Hepatocyte (in vitro differentiated cells): ENCODE measurements around the gene RFNG. TPM values are rescaled to one million over a fixed set of nuclear protein-coding genes. Genes with fewer than 3 reads are reported as not detected.

Source experiments
- DNase-seq: peaks from one replicate; pipeline ENCODE4 v3.0.0-alpha.2; 2016; ENCODE audit warnings: low spot score
- H2AFZ ChIP-seq: fragments of 200-600 bp; sonication (generic); 2 replicates; pipeline ENCODE4 v1.6.0; 2016; ENCODE audit warnings: antibody characterized with exemption, mild to moderate bottlenecking
- H3K27ac ChIP-seq: fragments of 200-600 bp; sonication (generic); 2 replicates; pipeline ENCODE4 v1.5.1; 2016; ENCODE audit warnings: mild to moderate bottlenecking
- H3K27me3 ChIP-seq: fragments of 200-600 bp; sonication (generic); 2 replicates; pipeline ENCODE4 v1.6.1; 2016
- H3K36me3 ChIP-seq: fragments of 200-600 bp; sonication (generic); replicated peaks from 2 replicates; pipeline ENCODE4 v1.5.1; 2016; ENCODE audit warnings: low read depth; ENCODE audit not compliant: insufficient read depth
- H3K4me1 ChIP-seq: fragments of 200-600 bp; sonication (generic); 2 replicates; pipeline ENCODE4 v1.5.1; 2016; ENCODE audit warnings: mild to moderate bottlenecking, moderate library complexity; ENCODE audit not compliant: insufficient read depth
- H3K4me2 ChIP-seq: fragments of 200-600 bp; sonication (generic); 2 replicates; pipeline ENCODE4 v1.6.0; 2016
- H3K4me3 ChIP-seq: fragments of 200-600 bp; sonication (generic); 2 replicates; pipeline ENCODE4 v1.5.1; 2016; ENCODE audit warnings: mild to moderate bottlenecking
- H3K79me2 ChIP-seq: fragments of 200-600 bp; sonication (generic); 2 replicates; pipeline ENCODE4 v1.6.0; 2017; ENCODE audit warnings: mild to moderate bottlenecking
- H3K9me2 ChIP-seq: fragments of 200-600 bp; sonication (generic); replicated peaks from 2 replicates; pipeline ENCODE4 v1.6.0; 2017; ENCODE audit warnings: mild to moderate bottlenecking; ENCODE audit not compliant: insufficient read depth
- H3K9me3 ChIP-seq: fragments of 200-600 bp; sonication (generic); 2 replicates; pipeline ENCODE4 v1.5.1; 2016; ENCODE audit warnings: low read depth, mild to moderate bottlenecking
- H4K20me1 ChIP-seq: fragments of 200-600 bp; sonication (generic); 2 replicates; pipeline ENCODE4 v1.6.0; 2016; ENCODE audit warnings: mild to moderate bottlenecking; ENCODE audit not compliant: insufficient read depth, poor library complexity, severe bottlenecking
- EZH2 ChIP-seq: fragments of 200-600 bp; sonication (generic); IDR thresholded peaks from 2 replicates; pipeline ENCODE4 v1.6.1; 2016; ENCODE audit warnings: antibody characterized with exemption, mild to moderate bottlenecking, borderline replicate concordance
- EZH2phosphoT487 ChIP-seq: fragments of 200-600 bp; sonication (generic); IDR thresholded peaks from one replicate; pipeline ENCODE4 v1.6.1; 2018; ENCODE audit warnings: antibody characterized with exemption, mild to moderate bottlenecking, low read depth, moderate library complexity; ENCODE audit not compliant: unreplicated experiment, severe bottlenecking
- WGBS: methylation state at CpG from one replicate; pipeline ENCODE4 v1.1.6; 2016; ENCODE audit warnings: low lambda C conversion rate; ENCODE audit errors: missing lambda C conversion rate; 5-methylcytosine and 5-hydroxymethylcytosine counted together
- polyA plus RNA-seq: library from polyadenylated mRNA; unstranded; fragments of >200 nt; fragmentation: Nextera tagmentation; extraction: Ambion mirVana; gene quantifications from 2 replicates; pipeline ENCODE4 v1.2.1, GENCODE V29; 2016
- total RNA-seq: library from RNA; depleted of rRNA; stranded (reverse); fragments of >200 nt; gene quantifications from 2 replicates; pipeline ENCODE4 v1.2.3, GENCODE V29; 2014
- TF ChIP-seq, protein P1 (sequence below): fragments of 200-600 bp; sonication (generic); IDR thresholded peaks from 2 replicates; pipeline ENCODE4 v1.5.1; 2016; ENCODE audit warnings: antibody characterized with exemption, mild to moderate bottlenecking; ENCODE audit not compliant: poor library complexity

Gene RFNG
- total and polyA plus RNA-seq, 2 experiments from 2014 or later, result 43.2 to 109 TPM

DNA sequence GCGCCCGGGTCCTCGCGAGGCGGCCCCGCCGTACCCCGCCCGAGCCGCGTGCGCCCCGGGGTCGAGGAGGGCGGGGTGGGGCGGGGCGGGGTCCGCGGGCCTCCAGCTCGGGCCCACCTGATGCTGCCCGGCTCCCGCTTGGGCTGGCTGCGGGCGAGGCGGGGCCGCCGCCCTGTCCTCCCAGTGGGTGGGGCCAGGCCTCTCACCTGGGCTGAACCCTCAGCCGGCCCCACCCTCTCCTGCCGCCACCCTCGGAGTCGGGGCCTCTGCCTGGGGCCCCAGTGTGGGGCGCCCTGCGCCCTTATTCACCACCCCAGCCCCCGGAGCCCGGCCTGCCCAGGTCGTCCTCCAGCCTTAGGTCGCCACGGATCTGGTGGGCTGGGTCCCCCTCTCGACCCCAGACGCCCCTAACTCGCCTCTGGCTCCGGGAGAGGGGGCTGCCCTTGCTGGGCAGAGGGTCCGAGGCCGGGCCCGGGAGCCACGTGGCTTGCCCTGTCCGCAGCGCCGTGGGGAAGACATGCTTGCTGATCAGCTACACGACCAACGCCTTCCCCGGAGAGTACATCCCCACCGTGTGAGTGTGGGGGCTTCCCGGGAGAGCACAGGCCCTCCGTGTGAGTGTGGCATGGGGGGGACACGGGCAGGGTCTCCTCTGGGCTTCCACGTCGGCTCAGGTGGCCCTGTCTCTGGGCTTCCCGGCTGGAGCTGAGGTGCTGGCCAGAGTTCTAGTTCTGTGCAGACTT is 19.6 kb downstream of the RFNG start:
- Histone ChIP-seq H4K20me1 (no peaks in the 10 kb centered on the region), H3K27me3 (no peaks in the 10 kb centered on the region), H3K27ac (no peak overlapping the region), H3K79me2 (peaks cover 11% of the 10 kb centered on the region), H3K9me3 (no peaks in the 10 kb centered on the region), H3K4me3 (peak overlapping the region; percentile 24), H3K36me3 (no peaks in the 10 kb centered on the region), H2AFZ (no peak overlapping the region), H3K4me2 (peak overlapping the region; percentile 96), H3K9me2 (no peaks in the 10 kb centered on the region), H3K4me1 (peaks cover 20% of the 10 kb centered on the region)
- DNase-seq, result peak; percentile 73
- 21% methylated on average over 28 of the region's 59 CpGs for WGBS
- TF ChIP-seq EZH2phosphoT487, result no peak
- TF ChIP-seq, protein P1, sequence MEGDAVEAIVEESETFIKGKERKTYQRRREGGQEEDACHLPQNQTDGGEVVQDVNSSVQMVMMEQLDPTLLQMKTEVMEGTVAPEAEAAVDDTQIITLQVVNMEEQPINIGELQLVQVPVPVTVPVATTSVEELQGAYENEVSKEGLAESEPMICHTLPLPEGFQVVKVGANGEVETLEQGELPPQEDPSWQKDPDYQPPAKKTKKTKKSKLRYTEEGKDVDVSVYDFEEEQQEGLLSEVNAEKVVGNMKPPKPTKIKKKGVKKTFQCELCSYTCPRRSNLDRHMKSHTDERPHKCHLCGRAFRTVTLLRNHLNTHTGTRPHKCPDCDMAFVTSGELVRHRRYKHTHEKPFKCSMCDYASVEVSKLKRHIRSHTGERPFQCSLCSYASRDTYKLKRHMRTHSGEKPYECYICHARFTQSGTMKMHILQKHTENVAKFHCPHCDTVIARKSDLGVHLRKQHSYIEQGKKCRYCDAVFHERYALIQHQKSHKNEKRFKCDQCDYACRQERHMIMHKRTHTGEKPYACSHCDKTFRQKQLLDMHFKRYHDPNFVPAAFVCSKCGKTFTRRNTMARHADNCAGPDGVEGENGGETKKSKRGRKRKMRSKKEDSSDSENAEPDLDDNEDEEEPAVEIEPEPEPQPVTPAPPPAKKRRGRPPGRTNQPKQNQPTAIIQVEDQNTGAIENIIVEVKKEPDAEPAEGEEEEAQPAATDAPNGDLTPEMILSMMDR, result no peak
- TF ChIP-seq EZH2, result no peak

DNA sequence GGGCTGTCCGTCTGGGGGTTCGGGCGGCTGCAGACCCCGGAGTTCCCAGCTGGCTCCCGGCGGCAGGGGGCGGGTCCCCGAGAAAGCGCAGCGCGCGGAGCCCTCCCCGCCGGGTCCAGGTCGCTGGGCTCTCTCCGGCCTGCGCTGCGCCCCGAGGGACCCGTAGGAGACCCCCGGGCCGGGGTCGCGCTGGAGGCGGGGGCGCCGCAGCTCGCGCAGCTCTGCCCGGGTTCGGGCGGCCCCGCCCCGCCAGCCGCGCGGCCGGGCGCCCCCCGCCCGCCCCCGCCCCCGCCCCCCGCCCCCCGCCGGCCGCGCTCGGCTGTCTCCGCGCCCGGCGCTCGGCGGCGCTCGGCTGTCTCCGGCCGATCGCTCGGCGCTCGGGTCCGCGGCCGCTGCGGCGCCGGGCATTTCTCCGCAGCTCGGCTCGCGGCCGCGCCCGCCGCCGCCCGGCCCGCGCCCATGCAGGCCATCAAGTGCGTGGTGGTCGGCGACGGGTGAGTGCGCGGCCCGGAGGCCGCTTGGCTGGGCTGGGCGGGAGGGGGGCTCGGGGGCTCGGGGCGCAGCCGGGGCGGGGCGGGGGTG is 20.2 kb downstream of the RFNG start, which contains the start of gene RAC3:
Gene RAC3 (plus strand): TSS at position 376 of the 582 bp plus-strand sequence. CDS start 84 bp downstream, at position 460.
- H3K4me3 ChIP-seq, result peak within 1 kb of the TSS; percentile 45

DNA sequence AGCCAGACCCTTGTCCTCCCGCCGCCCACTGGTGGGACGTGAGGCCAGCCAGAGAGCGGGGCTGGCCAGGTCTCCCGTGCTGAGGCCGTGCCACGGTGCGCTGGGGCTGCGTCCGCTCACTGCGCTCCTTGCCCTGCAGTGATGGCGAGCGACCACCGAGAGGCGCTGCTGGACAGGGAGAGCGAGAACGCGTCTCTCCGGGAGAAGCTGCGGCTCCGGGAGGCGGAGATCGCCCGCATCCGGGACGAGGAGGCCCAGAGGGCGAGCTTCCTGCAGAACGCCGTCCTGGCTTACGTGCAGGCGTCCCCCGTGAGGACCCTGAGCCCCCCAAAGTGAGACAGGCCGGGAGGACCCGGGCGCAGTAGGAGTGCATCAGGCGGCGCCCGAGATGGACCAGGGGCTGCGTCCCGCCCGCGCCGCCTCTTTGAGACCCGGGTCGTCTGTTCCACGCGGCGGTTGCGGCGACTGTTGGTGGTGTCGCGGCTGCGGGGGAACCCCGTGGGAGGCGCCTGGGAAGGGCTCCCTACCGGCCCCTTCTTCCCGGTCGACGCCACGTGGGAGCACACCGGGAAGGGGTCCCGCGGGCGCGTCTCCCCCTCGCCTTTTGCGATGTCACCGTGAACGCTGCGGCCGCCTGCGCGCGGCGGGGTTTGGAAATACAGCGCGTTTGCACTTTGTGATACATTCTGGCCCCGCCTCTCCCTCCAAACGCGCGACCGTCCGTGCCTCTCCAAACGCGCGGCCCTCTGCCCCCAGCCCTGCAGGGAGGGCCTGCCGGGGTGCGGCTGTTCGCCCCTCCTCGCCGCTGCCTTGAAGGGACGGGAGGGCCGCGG is 20.9 kb downstream of the RFNG start:
- Histone ChIP-seq H2AFZ (peak overlapping the region; percentile 39), H4K20me1 (no peaks in the 10 kb centered on the region), H3K27me3 (no peaks in the 10 kb centered on the region), H3K27ac (peak overlapping the region; percentile 33), H3K36me3 (no peaks in the 10 kb centered on the region), H3K4me1 (peaks cover 10% of the 10 kb centered on the region), H3K9me3 (no peaks in the 10 kb centered on the region), H3K79me2 (peaks cover 3% of the 10 kb centered on the region), H3K4me2 (peak overlapping the region; percentile 100), H3K9me2 (no peaks in the 10 kb centered on the region), H3K4me3 (peak overlapping the region; percentile 45)
- peak; percentile 90 for DNase-seq
- no peak for TF ChIP-seq EZH2
- TF ChIP-seq, protein P1, result peak; percentile 91
- WGBS, result 2% methylated on average over 92 of the region's 94 CpGs

More for the DNA sequence above, 20.2 kb downstream of the RFNG start, which contains the start of gene RAC3:
- Histone ChIP-seq H2AFZ (peak within 1 kb of the TSS; percentile 39), H3K27me3 (no peaks in the 10 kb centered on the region), H3K79me2 (peaks cover 9% of the 10 kb centered on the region), H3K4me2 (peak within 1 kb of the TSS; percentile 100), H3K27ac (peak within 1 kb of the TSS; percentile 33), H3K9me3 (no peaks in the 10 kb centered on the region), H3K9me2 (no peaks in the 10 kb centered on the region), H4K20me1 (no peaks in the 10 kb centered on the region), H3K36me3 (no peaks in the 10 kb centered on the region), H3K4me1 (peaks cover 16% of the 10 kb centered on the region)
- peak; percentile 79 for DNase-seq
- TF ChIP-seq, protein P1, result no peak
- 0% methylated on average over 3 of the region's 96 CpGs for WGBS
